ENCODE measurements around the gene PLAC1.

PLAC1 gene

DNA sequence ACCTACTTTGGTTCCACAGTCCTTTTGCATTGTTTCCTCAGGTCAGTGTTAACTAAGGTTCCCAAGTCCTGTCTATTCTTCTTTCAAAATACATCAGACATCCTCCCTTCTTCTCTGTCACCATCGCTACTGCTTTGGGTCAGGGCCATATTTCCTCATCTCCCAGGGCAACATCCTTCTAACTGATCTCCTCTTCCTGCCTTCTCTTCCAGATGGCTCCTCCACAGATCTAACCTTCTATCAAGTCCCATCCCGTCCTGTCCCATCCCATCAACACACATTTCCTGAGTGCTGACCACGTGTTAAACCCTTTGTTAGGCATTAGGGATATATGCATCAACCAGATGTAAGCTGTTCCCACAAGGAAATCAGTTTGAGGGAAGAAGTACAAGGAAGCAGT is 25.9 kb downstream of the PLAC1 start (continued):
- TF ChIP-seq, protein P1, sequence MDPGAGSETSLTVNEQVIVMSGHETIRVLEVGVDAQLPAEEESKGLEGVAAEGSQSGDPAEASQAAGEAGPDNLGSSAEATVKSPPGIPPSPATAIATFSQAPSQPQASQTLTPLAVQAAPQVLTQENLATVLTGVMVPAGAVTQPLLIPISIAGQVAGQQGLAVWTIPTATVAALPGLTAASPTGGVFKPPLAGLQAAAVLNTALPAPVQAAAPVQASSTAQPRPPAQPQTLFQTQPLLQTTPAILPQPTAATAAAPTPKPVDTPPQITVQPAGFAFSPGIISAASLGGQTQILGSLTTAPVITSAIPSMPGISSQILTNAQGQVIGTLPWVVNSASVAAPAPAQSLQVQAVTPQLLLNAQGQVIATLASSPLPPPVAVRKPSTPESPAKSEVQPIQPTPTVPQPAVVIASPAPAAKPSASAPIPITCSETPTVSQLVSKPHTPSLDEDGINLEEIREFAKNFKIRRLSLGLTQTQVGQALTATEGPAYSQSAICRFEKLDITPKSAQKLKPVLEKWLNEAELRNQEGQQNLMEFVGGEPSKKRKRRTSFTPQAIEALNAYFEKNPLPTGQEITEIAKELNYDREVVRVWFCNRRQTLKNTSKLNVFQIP (CRISPR knock-in tag; IDR thresholded peaks at IDR 0.05; ENCODE audit: borderline replicate concordance, low read depth) = no peak
- no peak for TF ChIP-seq GLIS3 (CRISPR knock-in tag; IDR thresholded peaks at IDR 0.05)

DNA sequence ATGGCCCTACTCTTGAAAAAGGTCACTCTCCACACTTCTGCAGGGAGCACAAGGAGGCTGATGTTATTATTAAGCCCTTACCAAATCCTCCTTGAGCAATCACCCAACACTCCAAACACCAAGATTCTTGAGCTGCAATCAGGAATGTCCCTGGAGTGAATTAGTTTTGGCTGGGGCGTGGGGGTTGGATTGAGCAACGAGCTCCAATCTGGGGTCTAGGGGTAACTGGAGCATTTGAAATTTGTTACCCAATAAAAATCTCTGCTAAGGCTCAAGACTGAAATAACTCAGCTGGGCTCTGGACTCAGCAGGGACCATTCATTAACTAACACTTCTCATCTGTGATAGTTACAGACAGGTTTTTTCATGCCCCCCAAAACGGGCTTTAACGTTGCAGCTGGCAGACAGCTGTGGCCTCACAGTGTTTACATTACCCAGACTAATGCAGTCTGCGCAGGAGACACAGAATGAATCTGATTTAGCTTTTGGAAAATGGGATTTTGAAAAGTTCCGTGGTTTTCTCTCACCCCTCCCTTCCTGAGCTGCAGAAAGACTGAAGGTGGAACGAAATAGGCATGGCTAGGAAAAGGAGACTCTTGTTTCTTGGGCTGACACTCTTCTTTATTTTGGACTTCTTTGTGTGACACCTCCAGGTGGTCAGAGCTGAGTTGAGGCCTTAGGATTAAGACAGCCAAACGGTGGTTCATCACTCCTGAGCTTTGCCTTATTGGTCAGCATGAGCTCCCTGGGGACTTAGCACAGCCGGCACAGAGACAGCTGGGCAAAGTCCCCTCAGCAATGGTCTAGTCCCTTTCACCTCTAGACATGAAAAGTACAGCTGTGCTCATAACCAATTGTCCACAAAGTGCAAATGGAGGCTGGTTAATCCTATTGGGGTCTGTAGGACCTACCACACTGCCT is 26.6 kb downstream of the PLAC1 start:
- ATAC-seq = no peak
- TF ChIP-seq TCF4 (CRISPR knock-in tag; IDR thresholded peaks at IDR 0.05; ENCODE audit: borderline replicate concordance) (no peak), ZC3H10 (CRISPR knock-in tag; IDR thresholded peaks at IDR 0.05) (no peak), ZFP30 (CRISPR knock-in tag; IDR thresholded peaks at IDR 0.05) (no peak), CSDC2 (CRISPR knock-in tag; IDR thresholded peaks at IDR 0.05) (no peak), ZNF70 (CRISPR knock-in tag; IDR thresholded peaks at IDR 0.05) (no peak), PPARA (CRISPR knock-in tag; IDR thresholded peaks at IDR 0.05; ENCODE audit: borderline replicate concordance) (no peak), BACH2 (CRISPR knock-in tag; IDR thresholded peaks at IDR 0.05; ENCODE audit: borderline replicate concordance) (no peak), ARNTL (CRISPR knock-in tag; IDR thresholded peaks at IDR 0.05; ENCODE audit: borderline replicate concordance, low read depth) (no peak), TOX (CRISPR knock-in tag; IDR thresholded peaks at IDR 0.05; ENCODE audit: borderline replicate concordance) (no peak), RARB (CRISPR knock-in tag; IDR thresholded peaks at IDR 0.05) (no peak), GLIS3 (CRISPR knock-in tag; IDR thresholded peaks at IDR 0.05) (no peak), ZNF565 (CRISPR knock-in tag; conservative IDR thresholded peaks at IDR 0.05; ENCODE audit: low read depth) (no peak), ISL1 (CRISPR knock-in tag; IDR thresholded peaks at IDR 0.05) (no peak)
- TF ChIP-seq, protein P2, sequence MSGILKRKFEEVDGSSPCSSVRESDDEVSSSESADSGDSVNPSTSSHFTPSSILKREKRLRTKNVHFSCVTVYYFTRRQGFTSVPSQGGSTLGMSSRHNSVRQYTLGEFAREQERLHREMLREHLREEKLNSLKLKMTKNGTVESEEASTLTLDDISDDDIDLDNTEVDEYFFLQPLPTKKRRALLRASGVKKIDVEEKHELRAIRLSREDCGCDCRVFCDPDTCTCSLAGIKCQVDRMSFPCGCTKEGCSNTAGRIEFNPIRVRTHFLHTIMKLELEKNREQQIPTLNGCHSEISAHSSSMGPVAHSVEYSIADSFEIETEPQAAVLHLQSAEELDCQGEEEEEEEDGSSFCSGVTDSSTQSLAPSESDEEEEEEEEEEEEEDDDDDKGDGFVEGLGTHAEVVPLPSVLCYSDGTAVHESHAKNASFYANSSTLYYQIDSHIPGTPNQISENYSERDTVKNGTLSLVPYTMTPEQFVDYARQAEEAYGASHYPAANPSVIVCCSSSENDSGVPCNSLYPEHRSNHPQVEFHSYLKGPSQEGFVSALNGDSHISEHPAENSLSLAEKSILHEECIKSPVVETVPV (CRISPR knock-in tag; IDR thresholded peaks at IDR 0.05) = no peak
- TF ChIP-seq, protein P3, sequence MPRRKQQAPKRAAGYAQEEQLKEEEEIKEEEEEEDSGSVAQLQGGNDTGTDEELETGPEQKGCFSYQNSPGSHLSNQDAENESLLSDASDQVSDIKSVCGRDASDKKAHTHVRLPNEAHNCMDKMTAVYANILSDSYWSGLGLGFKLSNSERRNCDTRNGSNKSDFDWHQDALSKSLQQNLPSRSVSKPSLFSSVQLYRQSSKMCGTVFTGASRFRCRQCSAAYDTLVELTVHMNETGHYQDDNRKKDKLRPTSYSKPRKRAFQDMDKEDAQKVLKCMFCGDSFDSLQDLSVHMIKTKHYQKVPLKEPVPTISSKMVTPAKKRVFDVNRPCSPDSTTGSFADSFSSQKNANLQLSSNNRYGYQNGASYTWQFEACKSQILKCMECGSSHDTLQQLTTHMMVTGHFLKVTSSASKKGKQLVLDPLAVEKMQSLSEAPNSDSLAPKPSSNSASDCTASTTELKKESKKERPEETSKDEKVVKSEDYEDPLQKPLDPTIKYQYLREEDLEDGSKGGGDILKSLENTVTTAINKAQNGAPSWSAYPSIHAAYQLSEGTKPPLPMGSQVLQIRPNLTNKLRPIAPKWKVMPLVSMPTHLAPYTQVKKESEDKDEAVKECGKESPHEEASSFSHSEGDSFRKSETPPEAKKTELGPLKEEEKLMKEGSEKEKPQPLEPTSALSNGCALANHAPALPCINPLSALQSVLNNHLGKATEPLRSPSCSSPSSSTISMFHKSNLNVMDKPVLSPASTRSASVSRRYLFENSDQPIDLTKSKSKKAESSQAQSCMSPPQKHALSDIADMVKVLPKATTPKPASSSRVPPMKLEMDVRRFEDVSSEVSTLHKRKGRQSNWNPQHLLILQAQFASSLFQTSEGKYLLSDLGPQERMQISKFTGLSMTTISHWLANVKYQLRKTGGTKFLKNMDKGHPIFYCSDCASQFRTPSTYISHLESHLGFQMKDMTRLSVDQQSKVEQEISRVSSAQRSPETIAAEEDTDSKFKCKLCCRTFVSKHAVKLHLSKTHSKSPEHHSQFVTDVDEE (CRISPR knock-in tag; IDR thresholded peaks at IDR 0.05) = no peak
- TF ChIP-seq, protein P4, sequence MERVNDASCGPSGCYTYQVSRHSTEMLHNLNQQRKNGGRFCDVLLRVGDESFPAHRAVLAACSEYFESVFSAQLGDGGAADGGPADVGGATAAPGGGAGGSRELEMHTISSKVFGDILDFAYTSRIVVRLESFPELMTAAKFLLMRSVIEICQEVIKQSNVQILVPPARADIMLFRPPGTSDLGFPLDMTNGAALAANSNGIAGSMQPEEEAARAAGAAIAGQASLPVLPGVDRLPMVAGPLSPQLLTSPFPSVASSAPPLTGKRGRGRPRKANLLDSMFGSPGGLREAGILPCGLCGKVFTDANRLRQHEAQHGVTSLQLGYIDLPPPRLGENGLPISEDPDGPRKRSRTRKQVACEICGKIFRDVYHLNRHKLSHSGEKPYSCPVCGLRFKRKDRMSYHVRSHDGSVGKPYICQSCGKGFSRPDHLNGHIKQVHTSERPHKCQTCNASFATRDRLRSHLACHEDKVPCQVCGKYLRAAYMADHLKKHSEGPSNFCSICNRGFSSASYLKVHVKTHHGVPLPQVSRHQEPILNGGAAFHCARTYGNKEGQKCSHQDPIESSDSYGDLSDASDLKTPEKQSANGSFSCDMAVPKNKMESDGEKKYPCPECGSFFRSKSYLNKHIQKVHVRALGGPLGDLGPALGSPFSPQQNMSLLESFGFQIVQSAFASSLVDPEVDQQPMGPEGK (CRISPR knock-in tag; IDR thresholded peaks at IDR 0.05; ENCODE audit: borderline replicate concordance) = no peak
- TF ChIP-seq, protein P5, sequence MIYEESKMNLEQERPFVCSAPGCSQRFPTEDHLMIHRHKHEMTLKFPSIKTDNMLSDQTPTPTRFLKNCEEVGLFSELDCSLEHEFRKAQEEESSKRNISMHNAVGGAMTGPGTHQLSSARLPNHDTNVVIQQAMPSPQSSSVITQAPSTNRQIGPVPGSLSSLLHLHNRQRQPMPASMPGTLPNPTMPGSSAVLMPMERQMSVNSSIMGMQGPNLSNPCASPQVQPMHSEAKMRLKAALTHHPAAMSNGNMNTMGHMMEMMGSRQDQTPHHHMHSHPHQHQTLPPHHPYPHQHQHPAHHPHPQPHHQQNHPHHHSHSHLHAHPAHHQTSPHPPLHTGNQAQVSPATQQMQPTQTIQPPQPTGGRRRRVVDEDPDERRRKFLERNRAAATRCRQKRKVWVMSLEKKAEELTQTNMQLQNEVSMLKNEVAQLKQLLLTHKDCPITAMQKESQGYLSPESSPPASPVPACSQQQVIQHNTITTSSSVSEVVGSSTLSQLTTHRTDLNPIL (CRISPR knock-in tag; IDR thresholded peaks at IDR 0.05; ENCODE audit: low read depth) = no peak
- TF ChIP-seq, protein P1 (CRISPR knock-in tag; IDR thresholded peaks at IDR 0.05; ENCODE audit: borderline replicate concordance, low read depth) = no peak
